DLD1 (cell line): ENCODE measurements around the gene ZDHHC1.

Experiments used
- in situ Hi-C: cut with HindIII; loops from 2 replicates; pipeline ENCODE4 v1.10.0; 2017; ENCODE audit warnings: low sequenced_read_pairs

Gene ZDHHC1

DNA sequence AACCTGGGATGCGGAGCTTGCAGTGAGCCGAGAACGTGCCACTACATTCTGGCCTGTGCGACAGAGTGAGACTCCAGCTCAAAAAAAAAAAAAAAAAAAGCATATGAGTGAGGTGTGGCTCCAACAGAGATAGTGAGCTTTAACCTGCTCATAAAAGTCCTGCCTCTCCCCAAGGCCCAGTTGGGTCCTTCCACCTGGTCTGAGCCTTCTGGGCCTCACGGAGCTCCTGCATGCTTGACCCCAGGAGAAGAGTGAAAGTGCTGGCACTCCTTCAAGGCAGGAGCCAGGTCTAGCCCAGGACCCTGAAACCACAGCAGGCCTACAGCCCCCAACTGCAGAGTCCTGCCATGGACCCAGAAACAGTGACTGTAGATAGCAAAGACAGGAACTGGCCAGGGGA lies 32.3 kb upstream of the ZDHHC1 start:
- in situ Hi-C loops: loop anchor here (10.0 kb wide), 1 partner anchor 184 kb away; no protein-coding TSS in a partner anchor

DNA sequence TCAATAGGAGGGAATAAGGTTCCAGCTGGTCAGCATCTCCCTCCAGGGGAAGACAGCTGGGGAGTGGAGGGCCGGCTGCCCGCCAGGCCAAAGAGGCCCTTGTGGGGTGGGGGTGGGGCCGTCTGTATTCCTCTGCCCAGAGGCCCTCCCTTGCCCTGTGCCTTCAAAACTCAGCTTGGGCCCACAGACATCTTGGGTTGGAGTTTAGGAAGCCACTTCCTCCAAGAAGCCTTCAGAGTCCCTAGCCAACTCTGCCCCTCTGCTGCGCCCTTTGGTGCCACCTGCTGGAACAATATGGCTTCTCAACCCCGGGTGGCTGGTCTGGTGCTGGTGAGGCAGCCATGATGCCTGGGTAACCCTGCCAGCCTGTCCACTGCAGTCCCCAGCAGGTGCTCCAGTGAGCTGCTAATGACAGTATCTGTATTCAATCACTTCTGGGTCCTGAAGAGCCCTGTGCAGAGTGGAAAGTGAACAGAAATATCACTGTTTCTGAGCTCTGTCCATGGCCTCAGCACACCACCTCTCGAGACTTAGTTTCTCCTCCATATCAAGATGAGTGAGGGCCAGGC lies 31.3 kb upstream of the ZDHHC1 start:
- in situ Hi-C loops: loop anchor here (10.0 kb wide), 1 partner anchor 183 kb away; no protein-coding TSS in a partner anchor

DNA sequence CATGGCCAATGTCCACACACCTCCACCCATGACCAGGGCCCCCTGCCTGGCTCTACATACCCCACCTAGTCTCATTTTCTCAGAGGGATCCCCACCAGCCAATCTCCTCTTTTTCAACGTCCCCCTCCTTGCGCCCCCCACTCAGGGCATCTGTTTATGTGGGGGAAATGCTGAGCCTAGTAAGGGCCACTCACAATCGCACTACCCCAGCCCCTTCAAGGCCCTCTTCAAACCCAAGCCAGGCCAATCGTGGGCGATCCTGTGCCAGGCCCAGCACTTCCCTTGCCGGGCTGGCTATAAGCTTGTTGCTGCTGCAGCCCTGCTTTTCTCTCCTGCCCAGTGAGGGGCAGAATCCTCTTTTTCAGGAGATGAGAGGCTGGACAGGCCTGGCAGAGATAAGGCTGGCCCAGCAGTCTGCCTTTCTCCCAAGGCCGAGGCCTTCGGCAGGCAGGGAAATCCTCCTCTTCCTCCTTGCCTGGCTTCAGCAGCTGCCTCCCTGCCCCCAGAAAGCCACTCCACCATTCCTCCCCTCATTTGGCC lies 30.8 kb upstream of the ZDHHC1 start:
- in situ Hi-C loops: loop anchor here (10.0 kb wide), 1 partner anchor 182 kb away; no protein-coding TSS in a partner anchor

DNA sequence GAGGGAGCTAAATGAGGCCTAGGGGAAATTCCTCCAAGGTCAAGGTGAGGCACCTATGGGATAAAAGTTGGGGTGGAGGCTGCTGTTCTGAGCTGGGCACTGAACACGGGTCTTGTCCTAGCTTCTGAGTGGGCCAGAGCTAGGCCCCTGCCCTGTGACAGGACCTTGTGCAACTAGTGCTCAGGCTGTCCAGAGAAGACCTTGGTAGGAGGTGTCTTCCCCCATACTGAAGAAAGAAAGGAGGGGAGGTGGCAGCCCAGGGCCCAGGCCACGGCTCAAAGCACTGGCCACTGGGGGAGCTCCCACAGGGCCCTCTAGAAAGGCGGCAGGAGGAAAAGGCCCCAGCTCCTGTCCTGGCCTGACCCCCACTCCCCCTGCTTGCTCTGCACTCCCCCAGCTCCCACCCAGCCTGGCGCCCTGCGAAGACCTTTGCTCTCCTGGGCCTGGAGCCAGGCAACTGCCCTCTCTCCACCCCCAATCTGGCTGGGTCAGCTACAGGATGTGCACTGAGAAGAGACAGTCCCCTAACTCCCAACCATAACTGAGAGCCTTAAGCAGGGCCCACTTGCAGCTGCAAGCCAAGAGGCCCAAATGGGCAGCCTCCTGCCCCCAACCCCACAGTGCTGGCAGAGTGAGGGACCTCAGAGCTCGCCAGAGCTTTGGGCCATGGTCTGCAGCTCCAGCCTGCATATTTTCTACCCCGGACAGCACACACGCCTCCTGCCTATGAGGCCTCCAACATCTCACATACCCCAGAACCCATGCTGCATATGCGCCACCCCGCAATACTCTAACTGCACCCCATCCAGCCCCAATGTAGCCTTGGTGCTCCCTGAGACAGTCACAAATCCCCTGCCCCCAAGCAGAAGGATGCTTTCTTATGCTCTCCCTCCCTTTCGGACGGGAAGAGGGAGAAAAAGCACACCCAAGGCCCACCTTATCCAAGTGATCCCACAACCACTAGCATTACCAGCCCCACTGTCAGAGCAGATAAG lies 29.9 kb upstream of the ZDHHC1 start:
- in situ Hi-C loops: loop anchor here (10.0 kb wide), 1 partner anchor 181 kb away; no protein-coding TSS in a partner anchor

DNA sequence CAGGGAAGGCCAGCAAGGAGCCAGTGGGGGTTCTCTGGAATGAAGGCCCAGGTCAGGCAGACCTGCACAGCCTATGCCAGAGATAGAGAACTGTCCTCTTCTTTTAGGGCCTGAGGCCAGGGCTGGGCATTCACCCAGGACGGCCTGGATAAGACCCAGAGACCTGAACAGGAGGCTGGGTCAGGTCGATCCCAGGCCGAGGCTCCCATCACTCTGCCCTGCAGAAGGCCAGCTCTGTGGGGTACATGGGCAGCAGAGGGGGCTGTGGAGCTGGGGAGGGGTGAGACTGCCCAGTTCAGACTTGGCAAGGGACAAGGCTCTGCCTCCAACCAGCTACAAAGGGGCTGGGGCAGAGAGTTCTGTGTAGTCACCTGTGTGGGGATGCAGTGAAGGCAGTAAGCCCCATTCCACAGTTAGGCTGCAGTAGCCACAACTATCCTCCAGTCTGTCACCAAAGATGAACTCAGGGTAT lies 29.2 kb upstream of the ZDHHC1 start:
- in situ Hi-C loops: loop anchor here (10.0 kb wide), 1 partner anchor 181 kb away; no protein-coding TSS in a partner anchor

DNA sequence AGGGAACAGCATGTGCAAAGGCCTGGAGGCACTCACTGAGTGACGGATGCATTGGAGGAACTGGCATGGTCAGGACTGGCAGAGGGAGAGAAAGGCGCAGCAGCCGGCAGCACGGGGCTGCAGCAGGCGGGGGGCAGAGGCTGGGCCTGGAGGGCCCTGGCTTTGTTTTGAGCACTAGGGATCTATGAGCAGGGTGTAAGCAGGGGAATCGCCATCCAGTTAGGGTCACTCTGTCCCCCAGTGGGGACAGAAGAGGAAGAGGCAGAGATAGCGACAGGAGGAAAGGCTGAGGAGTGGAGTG lies 28.8 kb upstream of the ZDHHC1 start:
- in situ Hi-C loops: loop anchor here (10.0 kb wide), 1 partner anchor 180 kb away; no protein-coding TSS in a partner anchor

DNA sequence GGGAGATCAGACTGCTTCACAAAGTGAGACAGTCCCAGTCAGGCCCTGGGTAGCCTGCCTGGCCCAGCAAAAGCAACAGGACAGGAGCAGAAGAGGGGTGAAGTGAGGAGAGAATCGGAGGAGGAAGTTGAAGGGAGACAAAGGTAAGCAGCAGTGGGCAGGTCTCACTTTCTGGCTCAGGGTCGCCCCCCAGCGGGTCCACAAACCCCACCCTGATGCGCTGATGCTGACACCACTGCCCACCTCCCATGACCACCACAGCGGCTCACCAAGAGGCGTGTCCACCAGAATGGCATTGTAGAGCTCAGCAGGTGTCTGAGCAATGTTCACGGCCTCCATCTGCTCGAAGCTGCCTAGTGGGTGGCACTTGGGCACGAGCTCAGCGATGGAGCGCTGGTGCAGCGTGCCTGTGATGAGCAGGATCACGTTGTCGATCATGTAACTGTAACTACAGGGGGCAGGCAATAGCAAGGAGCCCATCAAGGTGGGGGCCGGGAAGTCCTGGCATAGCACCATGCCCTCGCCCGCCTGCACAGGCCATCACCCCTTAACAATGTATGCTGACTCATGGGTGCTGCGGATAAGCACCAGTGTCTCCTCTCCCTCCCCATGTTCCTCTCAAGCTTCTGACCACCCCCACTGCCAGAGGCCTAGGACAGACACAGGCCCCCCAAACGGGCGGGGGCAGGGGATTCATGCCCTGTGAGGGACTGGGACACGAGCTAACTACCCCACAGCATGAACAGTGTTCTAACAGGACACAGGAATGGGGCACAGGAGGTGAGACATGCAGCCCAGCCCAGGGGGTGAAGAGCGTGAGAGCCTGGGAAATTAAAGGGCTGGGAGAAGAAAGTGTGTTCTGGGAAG lies 28.2 kb upstream of the ZDHHC1 start:
- in situ Hi-C loops: loop anchor here (5.0 to 10.0 kb wide), 2 partner anchors 57 to 180 kb away; no protein-coding TSS in a partner anchor

DNA sequence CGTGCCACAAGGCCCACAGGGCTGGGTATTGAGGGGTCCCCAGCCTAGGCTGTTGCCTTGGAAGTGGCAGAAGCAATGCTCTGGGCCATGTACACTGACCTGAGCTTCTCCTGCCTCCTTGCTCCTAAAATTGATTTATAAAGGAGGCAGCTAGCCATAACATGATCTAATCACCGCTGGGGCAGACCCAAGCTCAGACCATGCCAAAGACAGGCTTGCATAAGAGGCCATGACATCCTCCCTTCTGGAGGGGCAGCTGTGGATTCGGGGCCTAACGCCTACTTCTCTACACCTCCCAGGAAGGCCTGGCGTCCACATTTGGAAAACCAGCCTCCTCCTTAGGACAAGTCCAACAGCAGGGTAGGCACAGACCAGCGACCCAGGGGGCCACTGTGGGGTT lies 27.0 kb upstream of the ZDHHC1 start:
- in situ Hi-C loops: loop anchor here (5.0 to 10.0 kb wide), 2 partner anchors 56 to 178 kb away; no protein-coding TSS in a partner anchor

DNA sequence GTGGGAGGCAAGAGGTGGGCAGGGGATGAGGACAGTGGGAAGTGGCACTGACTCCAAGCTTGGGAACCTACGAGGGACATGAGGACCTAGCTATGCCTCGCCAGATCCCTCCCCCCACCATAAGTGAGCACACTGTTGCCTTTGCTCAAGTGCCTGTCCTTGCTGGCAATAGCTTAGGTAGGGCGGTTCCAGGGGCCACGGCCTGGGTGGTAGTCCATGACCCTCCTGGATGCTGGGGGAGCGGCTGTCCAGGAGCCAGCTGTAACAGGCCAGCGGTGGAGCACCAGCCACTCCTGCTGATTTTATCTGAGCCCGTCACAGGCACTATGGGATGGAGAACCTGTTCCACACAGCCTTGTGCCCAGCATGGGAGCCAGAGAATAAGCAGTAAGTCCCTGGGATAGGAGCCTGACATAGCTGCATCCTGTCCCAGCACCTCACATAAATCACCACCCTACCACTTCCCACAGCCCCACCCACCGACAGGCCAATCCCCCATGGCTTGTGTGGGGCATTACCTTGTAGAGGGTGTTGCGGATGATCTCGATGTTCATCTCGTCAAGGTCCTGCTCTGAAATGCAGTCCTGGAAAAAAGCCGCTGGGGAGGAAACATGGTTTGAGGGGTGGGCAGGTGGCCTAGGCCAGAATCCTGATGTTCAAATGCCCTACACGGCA lies 26.4 kb upstream of the ZDHHC1 start:
- in situ Hi-C loops: loop anchor here (5.0 to 10.0 kb wide), 2 partner anchors 55 to 178 kb away; no protein-coding TSS in a partner anchor

DNA sequence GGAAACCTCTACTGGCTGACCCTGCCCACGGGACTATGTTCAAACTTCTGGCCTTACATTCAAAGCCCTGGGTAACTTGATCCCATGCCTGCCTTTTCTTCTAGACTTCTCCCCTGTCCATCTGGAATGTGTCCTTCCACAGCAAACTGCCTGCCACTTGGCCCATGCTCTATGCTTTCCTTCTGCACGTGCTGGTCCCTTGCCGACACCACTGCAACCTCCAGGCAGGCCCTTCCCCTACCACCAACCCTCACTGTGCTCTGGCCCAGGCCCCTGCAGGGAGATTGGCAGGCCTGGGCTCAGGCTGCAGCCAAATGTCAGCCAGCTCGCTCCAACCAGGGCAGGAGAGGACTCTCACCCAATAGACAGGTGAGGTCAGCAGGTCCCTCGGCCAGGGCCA lies 25.6 kb upstream of the ZDHHC1 start:
- in situ Hi-C loops: loop anchor here (5.0 to 10.0 kb wide), 2 partner anchors 55 to 177 kb away; no protein-coding TSS in a partner anchor

DNA sequence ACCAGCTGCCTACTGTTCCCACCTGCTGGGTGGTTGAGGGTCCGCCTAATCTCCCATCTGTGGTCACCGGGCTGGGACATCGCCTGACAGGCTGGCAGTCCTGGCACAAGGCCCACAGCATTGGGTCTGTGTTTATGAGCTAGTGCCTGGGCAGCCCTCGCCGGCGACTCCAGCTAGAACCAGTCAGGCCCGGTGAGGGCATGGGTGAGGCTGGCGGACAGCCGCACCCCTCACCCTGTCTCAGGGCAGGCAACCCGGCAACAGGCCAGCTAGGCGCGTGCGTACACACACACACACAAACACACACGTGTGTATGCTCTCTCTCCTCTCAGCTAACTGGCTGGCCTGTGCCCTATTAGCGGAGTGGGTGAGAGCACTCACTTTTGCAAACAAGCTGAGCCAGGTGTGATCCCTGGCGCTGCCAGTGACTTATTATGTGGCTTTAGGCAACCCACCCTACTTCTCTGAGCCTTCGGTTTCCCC lies 25.0 kb upstream of the ZDHHC1 start:
- in situ Hi-C loops: loop anchor here (5.0 to 10.0 kb wide), 2 partner anchors 54 to 177 kb away; no protein-coding TSS in a partner anchor

DNA sequence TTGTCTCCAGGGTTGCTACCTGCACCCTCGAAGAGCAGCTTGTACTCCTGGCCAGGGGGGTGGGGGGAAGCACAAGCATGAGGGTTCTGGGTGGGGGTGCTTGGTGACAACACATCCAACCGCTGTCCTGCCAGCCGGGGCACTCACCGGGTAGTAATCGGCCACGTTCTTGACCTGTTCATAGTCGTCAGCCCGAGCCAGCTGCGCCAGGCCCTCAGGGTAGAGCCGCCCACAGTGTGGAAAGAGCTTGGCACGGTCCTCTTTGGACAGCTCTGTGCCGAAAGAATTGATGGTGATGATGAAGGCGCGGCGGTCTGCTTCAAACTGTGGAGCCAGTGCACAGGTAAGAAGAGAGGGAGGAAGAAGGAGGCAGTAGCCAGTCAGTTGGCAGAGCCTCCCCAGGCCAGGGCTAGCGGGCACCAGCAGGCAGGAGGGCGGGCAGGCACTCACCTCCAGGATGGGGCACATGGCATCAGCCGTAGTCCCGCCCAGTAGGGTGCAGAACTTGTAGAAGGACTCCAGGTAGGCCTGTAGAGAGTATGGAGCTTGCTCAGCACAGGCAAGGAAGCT lies 22.6 kb upstream of the ZDHHC1 start:
- in situ Hi-C loops: no loop called here

DNA sequence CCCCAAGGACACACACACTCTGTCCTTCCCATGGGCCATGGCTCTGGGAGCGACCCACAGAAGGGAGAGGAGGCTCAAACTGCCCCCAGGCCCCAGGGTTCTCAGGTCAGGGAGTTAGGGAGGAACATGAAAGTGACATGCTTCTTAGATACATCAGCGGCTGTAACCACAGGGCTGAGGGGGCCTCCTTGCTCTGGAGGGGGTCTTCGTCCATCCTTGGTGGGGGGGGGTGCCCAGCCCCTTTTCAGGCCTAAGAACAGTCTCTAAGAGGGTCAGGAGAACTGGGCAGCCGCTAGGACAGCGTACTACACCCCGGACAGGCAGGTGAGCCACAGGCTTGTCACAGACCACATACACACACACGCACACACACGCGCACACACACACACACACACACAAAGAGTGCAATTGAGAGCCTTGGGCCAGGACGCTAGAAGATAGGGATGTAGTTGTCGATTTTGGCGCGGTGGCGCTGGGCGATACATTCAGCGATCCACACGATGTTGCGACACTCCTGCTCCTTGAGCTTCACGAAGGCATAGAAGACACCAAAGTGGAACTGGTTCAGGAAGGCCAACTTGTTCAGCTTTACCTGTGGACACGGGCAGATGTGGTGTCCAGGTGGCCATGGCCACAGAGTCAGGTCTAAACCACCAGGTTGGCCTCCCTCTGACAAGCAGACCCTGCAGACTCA lies 22.0 kb upstream of the ZDHHC1 start:
- in situ Hi-C loops: no loop called here

DNA sequence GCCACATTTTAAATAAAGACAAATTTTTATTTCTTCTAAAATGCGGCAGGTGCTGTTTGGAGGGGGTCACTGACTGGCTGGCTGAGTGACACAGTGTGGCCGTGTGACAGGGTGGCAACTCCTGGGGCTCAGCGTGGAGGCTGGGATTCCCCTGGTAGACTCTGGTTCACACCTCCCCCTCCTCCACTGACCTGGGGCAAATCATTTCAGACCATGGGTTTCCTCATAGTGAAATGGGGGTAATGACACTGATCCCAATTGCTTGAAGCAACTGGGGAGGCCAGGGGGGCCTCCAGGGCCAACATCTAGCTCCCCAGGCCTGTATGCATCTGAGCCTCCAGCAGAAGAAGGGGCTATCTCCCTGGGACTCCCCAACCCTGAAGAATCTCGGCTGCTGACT lies 21.2 kb upstream of the ZDHHC1 start:
- in situ Hi-C loops: no loop called here

DNA sequence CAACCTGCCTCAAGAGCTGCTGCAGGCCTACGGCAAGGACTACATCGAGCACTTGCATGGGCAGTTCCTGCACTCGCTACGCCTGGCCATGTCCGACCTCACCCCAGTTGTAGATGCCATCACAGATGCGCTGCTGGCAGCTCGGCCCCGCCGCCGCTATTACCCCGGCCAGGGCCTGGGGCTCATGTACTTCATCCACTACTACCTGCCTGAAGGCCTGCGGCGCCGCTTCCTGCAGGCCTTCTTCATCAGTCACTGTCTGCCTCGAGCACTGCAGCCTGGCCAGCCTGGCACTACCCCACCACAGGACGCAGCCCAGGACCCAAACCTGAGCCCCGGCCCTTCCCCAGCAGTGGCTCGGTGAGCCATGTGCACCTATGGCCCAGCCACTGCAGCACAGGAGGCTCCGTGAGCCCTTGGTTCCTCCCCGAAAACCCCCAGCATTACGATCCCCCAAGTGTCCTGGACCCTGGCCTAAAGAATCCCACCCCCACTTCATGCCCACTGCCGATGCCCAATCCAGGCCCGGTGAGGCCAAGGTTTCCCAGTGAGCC lies 20.4 kb upstream of the ZDHHC1 start:
- in situ Hi-C loops: no loop called here

DNA sequence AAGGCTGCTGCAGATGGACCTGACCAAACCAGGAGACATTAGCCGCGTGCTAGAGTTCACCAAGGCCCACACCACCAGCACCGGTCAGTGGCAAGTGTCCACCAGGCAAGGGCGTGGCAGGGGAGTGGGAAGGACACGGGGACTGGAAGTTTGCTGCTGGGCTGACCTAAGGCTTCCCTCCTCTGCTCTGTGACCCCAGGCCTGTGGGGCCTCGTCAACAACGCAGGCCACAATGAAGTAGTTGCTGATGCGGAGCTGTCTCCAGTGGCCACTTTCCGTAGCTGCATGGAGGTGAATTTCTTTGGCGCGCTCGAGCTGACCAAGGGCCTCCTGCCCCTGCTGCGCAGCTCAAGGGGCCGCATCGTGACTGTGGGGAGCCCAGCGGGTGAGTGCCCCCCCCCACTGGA lies 19.5 kb upstream of the ZDHHC1 start:
- in situ Hi-C loops: no loop called here

DNA sequence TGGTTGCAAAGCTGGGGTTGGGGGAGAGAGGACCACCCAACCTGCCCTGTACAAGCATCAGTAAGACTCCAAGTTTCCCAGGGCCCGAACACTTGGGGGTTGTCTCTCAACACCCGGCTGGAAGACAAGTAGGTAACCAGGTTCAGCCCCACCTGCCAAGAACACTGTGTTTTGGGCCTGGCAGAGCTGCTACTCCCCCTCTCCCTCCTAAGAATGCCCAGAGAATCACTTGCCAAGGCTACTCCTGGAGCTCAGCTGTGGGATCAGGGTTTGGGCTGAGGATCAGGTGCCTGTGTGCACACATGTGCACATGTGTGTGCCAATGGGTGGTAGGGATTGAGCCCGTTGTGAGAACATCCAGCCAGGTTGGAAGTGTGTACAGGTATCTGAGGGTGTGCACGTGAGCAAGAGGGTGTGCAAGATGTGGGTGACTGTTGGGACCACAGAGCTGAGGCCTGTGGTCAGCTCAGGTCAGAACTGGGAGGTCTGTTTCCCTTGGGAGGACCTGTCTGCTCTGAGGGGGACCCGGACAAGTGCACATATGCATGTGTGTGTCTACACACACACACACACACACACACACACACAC lies 16.9 kb upstream of the ZDHHC1 start:
- in situ Hi-C loops: no loop called here

DNA sequence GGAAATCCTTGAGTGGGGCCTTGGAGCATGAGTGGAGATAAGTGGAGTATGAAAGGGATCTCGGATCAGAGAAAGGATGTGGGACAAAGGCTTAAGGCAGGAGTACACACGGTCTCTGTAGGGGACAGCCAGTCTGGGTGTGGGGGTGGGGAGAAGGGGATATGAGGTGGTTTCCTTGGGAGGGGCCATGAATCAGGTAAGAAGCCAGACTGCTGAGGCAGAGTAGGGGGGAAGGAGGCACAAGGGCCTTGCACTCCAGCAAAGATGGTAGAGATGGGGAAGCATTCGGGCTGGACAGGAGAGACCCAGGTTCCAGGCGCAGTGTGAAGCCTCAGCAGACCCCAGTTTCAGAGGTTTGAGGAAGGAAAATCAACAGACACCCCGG lies 16.2 kb upstream of the ZDHHC1 start:
- in situ Hi-C loops: no loop called here
